GM18511 (cell line): ENCODE measurements around the gene TOR4A.

Source experiments
- ATAC-seq: cut with Tn5 transposase; IDR thresholded peaks from one replicate; pipeline ENCODE4 v1.9.1; 2021; ENCODE audit warnings: mild to moderate bottlenecking, moderate library complexity; ENCODE audit not compliant: unreplicated experiment

TOR4A gene

GRCh38 chr9:137331929-137332328 lies 54.4 kb downstream of the TOR4A start:
- ATAC-seq: no peak
